Measurements from ENCODE around the gene FHOD3. TPM values are rescaled to one million over a fixed set of nuclear protein-coding genes. Genes with fewer than 3 reads are reported as not detected.

The FHOD3 gene
- total RNA-seq, 1 donor from 2014 or later = 311 TPM

- intact Hi-C loops (cut with DNase I) = no loop called here
Observed at GRCh38 chr18:36514778-36515177, 217.3 kb downstream of the FHOD3 start.

GRCh38 chr18:36516258-36516657 lies 218.7 kb downstream of the FHOD3 start:
- intact Hi-C loops (cut with DNase I) = no loop called here

More at GRCh38 chr18:36514778-36515177, 217.3 kb downstream of the FHOD3 start:
- DNase-seq (ENCODE audit: low spot score) = no peak

GRCh38 chr18:36516726-36517125 lies 219.2 kb downstream of the FHOD3 start:
- DNase-seq (ENCODE audit: low spot score) = no peak
- intact Hi-C loops (cut with DNase I) = no loop called here

More at GRCh38 chr18:36516258-36516657, 218.7 kb downstream of the FHOD3 start:
- no peak for DNase-seq (ENCODE audit: low spot score)

GRCh38 chr18:36518839-36519238 lies 221.3 kb downstream of the FHOD3 start:
- DNase-seq (ENCODE audit: low spot score) = no peak
- intact Hi-C loops (cut with DNase I) = no loop called here

- DNase-seq (ENCODE audit: low spot score) = no peak
- intact Hi-C loops (cut with DNase I) = no loop called here
Observed at GRCh38 chr18:36519358-36519757, 221.8 kb downstream of the FHOD3 start.

- DNase-seq (ENCODE audit: low spot score) = no peak
- intact Hi-C loops (cut with DNase I) = no loop called here
Observed at GRCh38 chr18:36522509-36522908, 225.0 kb downstream of the FHOD3 start.

GRCh38 chr18:36525913-36526312 lies 228.4 kb downstream of the FHOD3 start:
- intact Hi-C loops (cut with DNase I) = loop anchor here (5.0 kb wide), 1 partner anchor 41 kb away; no protein-coding TSS in a partner anchor
- no peak for DNase-seq (ENCODE audit: low spot score)

GRCh38 chr18:36526611-36527010 lies 229.1 kb downstream of the FHOD3 start:
- DNase-seq (ENCODE audit: low spot score) = no peak
- intact Hi-C loops (cut with DNase I) = loop anchor here (5.0 kb wide), 1 partner anchor 41 kb away; no protein-coding TSS in a partner anchor

- intact Hi-C loops (cut with DNase I) = loop anchor here (5.0 kb wide), 1 partner anchor 40 kb away; no protein-coding TSS in a partner anchor
- no peak for DNase-seq (ENCODE audit: low spot score)
Observed at GRCh38 chr18:36527051-36527450, 229.5 kb downstream of the FHOD3 start.

GRCh38 chr18:36527740-36528455 lies 230.4 kb downstream of the FHOD3 start:
- intact Hi-C loops (cut with DNase I) = loop anchor here (5.0 kb wide), 1 partner anchor 39 kb away; no protein-coding TSS in a partner anchor
- DNase-seq (ENCODE audit: low spot score) = no peak

- intact Hi-C loops (cut with DNase I) = loop anchor here (5.0 kb wide), 1 partner anchor 38 kb away; no protein-coding TSS in a partner anchor
Observed at GRCh38 chr18:36529747-36530146, 232.2 kb downstream of the FHOD3 start.

GRCh38 chr18:36530676-36531405 lies 233.3 kb downstream of the FHOD3 start:
- DNase-seq (ENCODE audit: low spot score) = no peak
- intact Hi-C loops (cut with DNase I) = no loop called here

More at GRCh38 chr18:36529747-36530146, 232.2 kb downstream of the FHOD3 start:
- no peak for DNase-seq (ENCODE audit: low spot score)

- intact Hi-C loops (cut with DNase I) = no loop called here
- DNase-seq (ENCODE audit: low spot score) = no peak
Observed at GRCh38 chr18:36531636-36532035, 234.1 kb downstream of the FHOD3 start.

- no peak for DNase-seq (ENCODE audit: low spot score)
- intact Hi-C loops (cut with DNase I) = no loop called here
Observed at GRCh38 chr18:36532394-36532793, 234.9 kb downstream of the FHOD3 start.

- DNase-seq (ENCODE audit: low spot score) = no peak
- intact Hi-C loops (cut with DNase I) = no loop called here
Observed at GRCh38 chr18:36532815-36533214, 235.3 kb downstream of the FHOD3 start.

- DNase-seq (ENCODE audit: low spot score) = no peak
- intact Hi-C loops (cut with DNase I) = no loop called here
Observed at GRCh38 chr18:36533446-36534153, 236.1 kb downstream of the FHOD3 start.

GRCh38 chr18:36534154-36534688 lies 236.7 kb downstream of the FHOD3 start:
- DNase-seq (ENCODE audit: low spot score) = no peak
- intact Hi-C loops (cut with DNase I) = no loop called here

- intact Hi-C loops (cut with DNase I) = no loop called here
- no peak for DNase-seq (ENCODE audit: low spot score)
Observed at GRCh38 chr18:36535202-36535935, 237.9 kb downstream of the FHOD3 start.

GRCh38 chr18:36536426-36536825 lies 238.9 kb downstream of the FHOD3 start:
- no peak for DNase-seq (ENCODE audit: low spot score)
- intact Hi-C loops (cut with DNase I) = no loop called here

Data from cardiac septum (tissue), 1 donor.